SK-N-SH (cell line): ENCODE results near the gene SLC7A14. TPM values are rescaled to one million over a fixed set of nuclear protein-coding genes. Genes with fewer than 3 reads are reported as not detected.
A peak's percentile ranks its signal among the peaks of the same experiment; 100 is the strongest.

Experiments used
- CTCF ChIA-PET: fragments of 300-600, 350-600 bp; formaldehyde crosslinking; extraction: SDS; loops from one replicate; lab custom pipeline; 2021; lab: Yijun Ruan, JAX
- POLR2A ChIA-PET: fragments of 350-600 bp; sonication (Branson Sonifier 250); formaldehyde crosslinking; extraction: SDS; loops from one replicate; lab custom pipeline; 2020; ENCODE audit warnings: antibody characterized with exemption, inconsistent platforms; lab: Yijun Ruan, JAX
- DNase-seq: peaks from one replicate; pipeline ENCODE4 v3.0.0; 2012
- H2AFZ ChIP-seq: fragments of 200-600 bp; sonication (generic); 2 replicates; pipeline ENCODE4 v1.8.1; 2016; ENCODE audit warnings: antibody characterized with exemption, mild to moderate bottlenecking, low read depth
- H3F3A ChIP-seq: fragments of 200-600 bp; sonication (generic); replicated peaks from 2 replicates; pipeline ENCODE3; 2016; ENCODE audit warnings: antibody characterized with exemption, mild to moderate bottlenecking; ENCODE audit not compliant: insufficient read depth
- H3K27ac ChIP-seq, 2 experiments: fragments of 200-500 bp in 1 of 2; fragments of 200-600 bp in 1 of 2; sonication (Bioruptor generic) in 1 of 2; sonication (generic), shearing (Covaris generic) in 1 of 2; 2 replicates each; pipeline versions ENCODE4 v1.5.1 to v1.6.1; 2014 to 2016; ENCODE audit warnings: low read depth in 2 of 2, inconsistent platforms in 1 of 2, low read length in 1 of 2, mild to moderate bottlenecking in 1 of 2, mixed read lengths in 1 of 2
- H3K27me3 ChIP-seq: fragments of 200-600 bp; sonication (generic), shearing (Covaris generic); 2 replicates; pipeline ENCODE4 v1.6.1; 2016; ENCODE audit warnings: mixed run types; ENCODE audit not compliant: insufficient read depth
- H3K36me3 ChIP-seq, 2 experiments: fragments of 200-500 bp in 1 of 2; fragments of 200-600 bp in 1 of 2; sonication (Bioruptor generic) in 1 of 2; sonication (generic) in 1 of 2; replicated peaks in 1 of 2; 2 replicates each; pipeline versions ENCODE3 to v1.5.1; 2014 to 2016; ENCODE audit warnings: low read length in 1 of 2, mild to moderate bottlenecking in 1 of 2; ENCODE audit not compliant: insufficient read depth in 2 of 2, control insufficient read depth in 1 of 2
- H3K4me1 ChIP-seq, 2 experiments: fragments of 200-500 bp in 1 of 2; fragments of 200-600 bp in 1 of 2; sonication (Bioruptor generic) in 1 of 2; sonication (generic), shearing (Covaris generic) in 1 of 2; 2 replicates each; pipeline versions ENCODE4 v1.5.1 to v1.6.1; 2014 to 2016; ENCODE audit warnings: low read depth in 1 of 2, low read length in 1 of 2, mixed run types in 1 of 2; ENCODE audit not compliant: insufficient read depth in 2 of 2, control insufficient read depth in 1 of 2
- H3K4me2 ChIP-seq: fragments of 200-600 bp; sonication (generic), shearing (Covaris generic); 2 replicates; pipeline ENCODE4 v1.6.1; 2017; ENCODE audit warnings: mixed run types
- H3K4me3 ChIP-seq, 2 experiments: fragments of 200-500 bp in 1 of 2; fragments of 200-600 bp in 1 of 2; sonication (Bioruptor generic) in 1 of 2; sonication (generic), shearing (Covaris generic) in 1 of 2; 2 replicates each; pipeline versions ENCODE4 v1.5.1 to v1.8.1; 2014 to 2016; ENCODE audit warnings: low read depth in 2 of 2, inconsistent platforms in 1 of 2, low read length in 1 of 2, mild to moderate bottlenecking in 1 of 2, mixed read lengths in 1 of 2, moderate library complexity in 1 of 2
- H3K79me2 ChIP-seq: fragments of 200-600 bp; sonication (generic); 2 replicates; pipeline ENCODE4 v1.8.1; 2017; ENCODE audit warnings: mild to moderate bottlenecking; ENCODE audit not compliant: insufficient read depth
- H3K9ac ChIP-seq: fragments of 200-600 bp; sonication (generic); 2 replicates; pipeline ENCODE4 v1.6.1; 2017; ENCODE audit warnings: mixed run types
- H3K9me2 ChIP-seq: fragments of 200-600 bp; sonication (generic); 2 replicates; pipeline ENCODE4 v1.6.1; 2017; ENCODE audit warnings: mixed run types
- H3K9me3 ChIP-seq: fragments of 200-600 bp; sonication (generic); 2 replicates; pipeline ENCODE4 v1.6.1; 2017; ENCODE audit warnings: mixed run types, mild to moderate bottlenecking, moderate library complexity
- H4K20me1 ChIP-seq: fragments of 200-600 bp; sonication (generic); 2 replicates; pipeline ENCODE4 v1.6.1; 2017; ENCODE audit warnings: mild to moderate bottlenecking, mixed run types; ENCODE audit not compliant: insufficient read depth
- CHD2 ChIP-seq: fragments of 150-350 bp; IDR thresholded peaks from 2 replicates; pipeline ENCODE4 v1.6.1; 2018; ENCODE audit warnings: low read length; ENCODE audit not compliant: partially characterized antibody
- ELF1 ChIP-seq: IDR thresholded peaks from 2 replicates; pipeline ENCODE4 v1.4.0; 2012
- EP300 ChIP-seq, 2 experiments: IDR thresholded peaks; 2 replicates each; pipeline versions ENCODE4 v1.4.0 to v1.6.1; 2012; ENCODE audit warnings: borderline replicate concordance in 1 of 2, low read depth in 1 of 2, low read length in 1 of 2
- FOXM1 ChIP-seq: IDR thresholded peaks from 2 replicates; pipeline ENCODE4 v1.4.0; 2012; ENCODE audit warnings: low read depth, mild to moderate bottlenecking
- MXI1 ChIP-seq: IDR thresholded peaks from 2 replicates; pipeline ENCODE4 v1.6.1; 2012; ENCODE audit warnings: mild to moderate bottlenecking, low read depth, low read length, improper control_type of control experiment
- NRF1 ChIP-seq: IDR thresholded peaks from 2 replicates; pipeline ENCODE4 v1.6.1; 2012; ENCODE audit warnings: low read depth, mild to moderate bottlenecking, low read length
- POLR2AphosphoS5 ChIP-seq: IDR thresholded peaks from 2 replicates; pipeline ENCODE4 v1.6.1; 2012; ENCODE audit warnings: low read depth, low read length
- RFX5 ChIP-seq: IDR thresholded peaks from 2 replicates; pipeline ENCODE4 v1.6.1; 2012; ENCODE audit warnings: mild to moderate bottlenecking, improper control_type of control experiment, low read length
- TAF1 ChIP-seq: IDR thresholded peaks from 2 replicates; pipeline ENCODE4 v1.6.1; 2012; ENCODE audit warnings: low read depth, mild to moderate bottlenecking, low read length, moderate library complexity, borderline replicate concordance
- WGBS: methylation state at CpG from one replicate; pipeline ENCODE4 v1.1.6; 2017; ENCODE audit warnings: low lambda C conversion rate; 5-methylcytosine and 5-hydroxymethylcytosine counted together
- polyA plus RNA-seq, 3 experiments: library from polyadenylated mRNA; depleted of rRNA; stranded (reverse); fragments of >200 nt; gene quantifications; 2 replicates each; pipeline ENCODE4 v1.2.3, GENCODE V29; 2012
- TF ChIP-seq, protein P1 (sequence below): IDR thresholded peaks from 2 replicates; pipeline ENCODE4 v1.4.0; 2012; ENCODE audit warnings: low read depth, borderline replicate concordance
- TF ChIP-seq, protein P2 (sequence below): fragments of 150-350 bp; IDR thresholded peaks from 2 replicates; pipeline ENCODE4 v1.6.1; 2016; ENCODE audit warnings: mild to moderate bottlenecking, low read depth, low read length
- TF ChIP-seq, protein P3 (sequence below): IDR thresholded peaks from 2 replicates; pipeline ENCODE4 v1.4.0; 2012; ENCODE audit warnings: low read depth
- TF ChIP-seq, protein P4 (sequence below): IDR thresholded peaks from 2 replicates; pipeline ENCODE4 v1.6.1; 2012; ENCODE audit warnings: mild to moderate bottlenecking, low read depth, low read length, moderate library complexity

Gene SLC7A14
- polyA plus RNA-seq, 1 of the 3 experiments (the other 2 are of a cell fraction), result 2.5 TPM

DNA sequence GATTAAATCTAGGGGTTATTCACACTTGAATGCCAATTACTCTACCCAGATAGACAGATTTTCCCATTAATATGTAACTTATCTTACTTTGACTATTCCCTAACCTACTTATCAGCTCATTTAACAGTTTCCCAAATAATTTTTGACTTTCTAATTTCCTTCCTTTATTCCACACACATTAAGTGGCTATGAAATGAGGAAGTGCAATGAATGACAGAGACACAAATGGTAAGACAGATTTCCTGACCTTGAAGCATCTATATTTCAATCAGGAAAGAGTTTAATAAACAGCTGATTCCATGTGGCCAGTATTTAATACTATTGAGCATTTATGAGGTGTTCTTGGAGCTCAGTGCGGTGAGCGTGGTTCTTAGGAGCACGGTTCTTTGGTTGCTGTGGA is 78.8 kb downstream of the SLC7A14 start:
- TF ChIP-seq, protein P1, sequence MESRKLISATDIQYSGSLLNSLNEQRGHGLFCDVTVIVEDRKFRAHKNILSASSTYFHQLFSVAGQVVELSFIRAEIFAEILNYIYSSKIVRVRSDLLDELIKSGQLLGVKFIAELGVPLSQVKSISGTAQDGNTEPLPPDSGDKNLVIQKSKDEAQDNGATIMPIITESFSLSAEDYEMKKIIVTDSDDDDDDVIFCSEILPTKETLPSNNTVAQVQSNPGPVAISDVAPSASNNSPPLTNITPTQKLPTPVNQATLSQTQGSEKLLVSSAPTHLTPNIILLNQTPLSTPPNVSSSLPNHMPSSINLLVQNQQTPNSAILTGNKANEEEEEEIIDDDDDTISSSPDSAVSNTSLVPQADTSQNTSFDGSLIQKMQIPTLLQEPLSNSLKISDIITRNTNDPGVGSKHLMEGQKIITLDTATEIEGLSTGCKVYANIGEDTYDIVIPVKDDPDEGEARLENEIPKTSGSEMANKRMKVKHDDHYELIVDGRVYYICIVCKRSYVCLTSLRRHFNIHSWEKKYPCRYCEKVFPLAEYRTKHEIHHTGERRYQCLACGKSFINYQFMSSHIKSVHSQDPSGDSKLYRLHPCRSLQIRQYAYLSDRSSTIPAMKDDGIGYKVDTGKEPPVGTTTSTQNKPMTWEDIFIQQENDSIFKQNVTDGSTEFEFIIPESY, result no peak
- no peak for TF ChIP-seq RFX5
- no peak for TF ChIP-seq ELF1
- TF ChIP-seq, protein P2, sequence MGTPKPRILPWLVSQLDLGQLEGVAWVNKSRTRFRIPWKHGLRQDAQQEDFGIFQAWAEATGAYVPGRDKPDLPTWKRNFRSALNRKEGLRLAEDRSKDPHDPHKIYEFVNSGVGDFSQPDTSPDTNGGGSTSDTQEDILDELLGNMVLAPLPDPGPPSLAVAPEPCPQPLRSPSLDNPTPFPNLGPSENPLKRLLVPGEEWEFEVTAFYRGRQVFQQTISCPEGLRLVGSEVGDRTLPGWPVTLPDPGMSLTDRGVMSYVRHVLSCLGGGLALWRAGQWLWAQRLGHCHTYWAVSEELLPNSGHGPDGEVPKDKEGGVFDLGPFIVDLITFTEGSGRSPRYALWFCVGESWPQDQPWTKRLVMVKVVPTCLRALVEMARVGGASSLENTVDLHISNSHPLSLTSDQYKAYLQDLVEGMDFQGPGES, result no peak
- no peak for TF ChIP-seq NRF1
- TF ChIP-seq EP300 (IDR thresholded peaks at IDR 0.05; ENCODE audit: borderline replicate concordance in 1 of 2, low read depth in 1 of 2, low read length in 1 of 2), result no peak
- TF ChIP-seq, protein P3, sequence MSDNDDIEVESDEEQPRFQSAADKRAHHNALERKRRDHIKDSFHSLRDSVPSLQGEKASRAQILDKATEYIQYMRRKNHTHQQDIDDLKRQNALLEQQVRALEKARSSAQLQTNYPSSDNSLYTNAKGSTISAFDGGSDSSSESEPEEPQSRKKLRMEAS, result no peak
- no peak for TF ChIP-seq MXI1
- no peak for TF ChIP-seq FOXM1
- TF ChIP-seq, protein P4, sequence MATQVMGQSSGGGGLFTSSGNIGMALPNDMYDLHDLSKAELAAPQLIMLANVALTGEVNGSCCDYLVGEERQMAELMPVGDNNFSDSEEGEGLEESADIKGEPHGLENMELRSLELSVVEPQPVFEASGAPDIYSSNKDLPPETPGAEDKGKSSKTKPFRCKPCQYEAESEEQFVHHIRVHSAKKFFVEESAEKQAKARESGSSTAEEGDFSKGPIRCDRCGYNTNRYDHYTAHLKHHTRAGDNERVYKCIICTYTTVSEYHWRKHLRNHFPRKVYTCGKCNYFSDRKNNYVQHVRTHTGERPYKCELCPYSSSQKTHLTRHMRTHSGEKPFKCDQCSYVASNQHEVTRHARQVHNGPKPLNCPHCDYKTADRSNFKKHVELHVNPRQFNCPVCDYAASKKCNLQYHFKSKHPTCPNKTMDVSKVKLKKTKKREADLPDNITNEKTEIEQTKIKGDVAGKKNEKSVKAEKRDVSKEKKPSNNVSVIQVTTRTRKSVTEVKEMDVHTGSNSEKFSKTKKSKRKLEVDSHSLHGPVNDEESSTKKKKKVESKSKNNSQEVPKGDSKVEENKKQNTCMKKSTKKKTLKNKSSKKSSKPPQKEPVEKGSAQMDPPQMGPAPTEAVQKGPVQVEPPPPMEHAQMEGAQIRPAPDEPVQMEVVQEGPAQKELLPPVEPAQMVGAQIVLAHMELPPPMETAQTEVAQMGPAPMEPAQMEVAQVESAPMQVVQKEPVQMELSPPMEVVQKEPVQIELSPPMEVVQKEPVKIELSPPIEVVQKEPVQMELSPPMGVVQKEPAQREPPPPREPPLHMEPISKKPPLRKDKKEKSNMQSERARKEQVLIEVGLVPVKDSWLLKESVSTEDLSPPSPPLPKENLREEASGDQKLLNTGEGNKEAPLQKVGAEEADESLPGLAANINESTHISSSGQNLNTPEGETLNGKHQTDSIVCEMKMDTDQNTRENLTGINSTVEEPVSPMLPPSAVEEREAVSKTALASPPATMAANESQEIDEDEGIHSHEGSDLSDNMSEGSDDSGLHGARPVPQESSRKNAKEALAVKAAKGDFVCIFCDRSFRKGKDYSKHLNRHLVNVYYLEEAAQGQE, result no peak
- no peak for TF ChIP-seq POLR2AphosphoS5
- TF ChIP-seq TAF1, result no peak
- TF ChIP-seq CHD2, result no peak
- Histone ChIP-seq H3K27me3 (no peaks in the 10 kb centered on the region), H3K9me2 (no peaks in the 10 kb centered on the region), H3K4me3 (no peak overlapping the region), H3K36me3 (no peaks in the 10 kb centered on the region), H3K79me2 (no peaks in the 10 kb centered on the region), H3K9me3 (no peaks in the 10 kb centered on the region), H3K4me1 (peaks cover 0 to 9% of the 10 kb centered on the region in 2 experiments; a peak in 1 of 4 replicates), H3K4me2 (no peak overlapping the region), H3F3A (no peaks in the 10 kb centered on the region), H2AFZ (peak overlapping the region; percentile 75; the same call in 1 of the 2 replicates), H3K27ac (no peak overlapping the region), H3K9ac (no peak overlapping the region), H4K20me1 (no peaks in the 10 kb centered on the region)
- POLR2A ChIA-PET, result no interaction called here
- DNase-seq, result no peak
- WGBS, result 100% methylated on average over 3 of the region's 3 CpGs
- CTCF ChIA-PET, result interaction anchor here (1.0 kb wide), 1 partner anchor 23 kb away, joined by 3 read pairs; no protein-coding TSS in a partner anchor
